Calu3 (cell line): ENCODE data around the gene KLHDC10. TPM values are rescaled to one million over a fixed set of nuclear protein-coding genes. Genes with fewer than 3 reads are reported as not detected.
"Not testable (repeated sequence)": the region's sequence is repeated elsewhere in the genome, so short reads cannot be mapped to it uniquely, and the experiment has no call there.

Source experiments
- BruUV-seq: library from RNA; stranded (reverse); fragments of 400-500 nt; replicated peaks from 2 replicates; lab custom pipeline; 2021; lab: Mats Ljungman, UMichigan
- CTCF ChIA-PET: fragments of 300-600 bp; sonication (Branson Sonifier 250); formaldehyde crosslinking; loops from one replicate; lab custom pipeline; 2022; ENCODE audit warnings: antibody characterized with exemption; lab: Charles Lee
- DNase-seq: peaks from one replicate; pipeline ENCODE4 v3.0.0; 2022
- H3K27ac Mint-ChIP-seq: one replicate; pipeline ENCODE4 v1.8.0; 2022; ENCODE audit warnings: mixed read lengths; ENCODE audit not compliant: unreplicated experiment
- H3K27me3 Mint-ChIP-seq: one replicate; pipeline ENCODE4 v1.8.0; 2022; ENCODE audit warnings: mixed read lengths; ENCODE audit not compliant: unreplicated experiment
- H3K36me3 Mint-ChIP-seq: one replicate; pipeline ENCODE4 v1.8.0; 2022; ENCODE audit warnings: mild to moderate bottlenecking, moderate library complexity, mixed read lengths; ENCODE audit not compliant: insufficient read depth, unreplicated experiment
- H3K4me1 Mint-ChIP-seq: one replicate; pipeline ENCODE4 v1.8.0; 2022; ENCODE audit warnings: mild to moderate bottlenecking, low read depth, mixed read lengths; ENCODE audit not compliant: unreplicated experiment
- H3K4me3 Mint-ChIP-seq: one replicate; pipeline ENCODE4 v1.8.0; 2022; ENCODE audit warnings: mild to moderate bottlenecking, low read depth, moderate library complexity, mixed read lengths; ENCODE audit not compliant: unreplicated experiment
- H3K9me3 Mint-ChIP-seq: one replicate; pipeline ENCODE4 v1.8.0; 2022; ENCODE audit warnings: low read depth, mixed read lengths; ENCODE audit not compliant: unreplicated experiment
- intact Hi-C: fragments of 100-400 bp; cut with micrococcal nuclease; formaldehyde crosslinking; loops from one replicate; pipeline ENCODE4 v1.10.0; 2022; ENCODE audit not compliant: unreplicated experiment
- total RNA-seq: library from RNA; stranded (reverse); gene quantifications from 2 replicates; pipeline ENCODE4 v1.2.3, GENCODE V29; 2022
- TF ChIP-seq, protein P1 (sequence below): fragments of 200-600 bp; IDR thresholded peaks from one replicate; pipeline ENCODE4 v1.8.0; 2022; ENCODE audit warnings: antibody characterized with exemption; ENCODE audit not compliant: unreplicated experiment

The KLHDC10 gene
- total RNA-seq, 1 experiment from 2014 or later, result 35.3 TPM

- no TSS peak for BruUV-seq
- peaks cover 4% of the 10 kb centered on the region for H3K36me3 Mint-ChIP-seq
- peaks cover 29% of the 10 kb centered on the region for H3K4me1 Mint-ChIP-seq
- DNase-seq, result no peak
- intact Hi-C loops, result no loop called here
- TF ChIP-seq, protein P1, sequence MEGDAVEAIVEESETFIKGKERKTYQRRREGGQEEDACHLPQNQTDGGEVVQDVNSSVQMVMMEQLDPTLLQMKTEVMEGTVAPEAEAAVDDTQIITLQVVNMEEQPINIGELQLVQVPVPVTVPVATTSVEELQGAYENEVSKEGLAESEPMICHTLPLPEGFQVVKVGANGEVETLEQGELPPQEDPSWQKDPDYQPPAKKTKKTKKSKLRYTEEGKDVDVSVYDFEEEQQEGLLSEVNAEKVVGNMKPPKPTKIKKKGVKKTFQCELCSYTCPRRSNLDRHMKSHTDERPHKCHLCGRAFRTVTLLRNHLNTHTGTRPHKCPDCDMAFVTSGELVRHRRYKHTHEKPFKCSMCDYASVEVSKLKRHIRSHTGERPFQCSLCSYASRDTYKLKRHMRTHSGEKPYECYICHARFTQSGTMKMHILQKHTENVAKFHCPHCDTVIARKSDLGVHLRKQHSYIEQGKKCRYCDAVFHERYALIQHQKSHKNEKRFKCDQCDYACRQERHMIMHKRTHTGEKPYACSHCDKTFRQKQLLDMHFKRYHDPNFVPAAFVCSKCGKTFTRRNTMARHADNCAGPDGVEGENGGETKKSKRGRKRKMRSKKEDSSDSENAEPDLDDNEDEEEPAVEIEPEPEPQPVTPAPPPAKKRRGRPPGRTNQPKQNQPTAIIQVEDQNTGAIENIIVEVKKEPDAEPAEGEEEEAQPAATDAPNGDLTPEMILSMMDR, result no peak
- H3K27ac Mint-ChIP-seq, result no peak overlapping the region
- no peaks in the 10 kb centered on the region for H3K9me3 Mint-ChIP-seq
- CTCF ChIA-PET, result interaction anchor here (0.6 to 1.7 kb wide), 4 partner anchors 12 to 623 kb away, joined by 3 to 10 read pairs (median 3); partner anchors contain the start of gene CPA4
- H3K27me3 Mint-ChIP-seq, result no peaks in the 10 kb centered on the region
- H3K4me3 Mint-ChIP-seq, result no peak overlapping the region
Observed at GRCh38 chr7:130084037-130084875, 13.9 kb downstream of the KLHDC10 start.

DNA sequence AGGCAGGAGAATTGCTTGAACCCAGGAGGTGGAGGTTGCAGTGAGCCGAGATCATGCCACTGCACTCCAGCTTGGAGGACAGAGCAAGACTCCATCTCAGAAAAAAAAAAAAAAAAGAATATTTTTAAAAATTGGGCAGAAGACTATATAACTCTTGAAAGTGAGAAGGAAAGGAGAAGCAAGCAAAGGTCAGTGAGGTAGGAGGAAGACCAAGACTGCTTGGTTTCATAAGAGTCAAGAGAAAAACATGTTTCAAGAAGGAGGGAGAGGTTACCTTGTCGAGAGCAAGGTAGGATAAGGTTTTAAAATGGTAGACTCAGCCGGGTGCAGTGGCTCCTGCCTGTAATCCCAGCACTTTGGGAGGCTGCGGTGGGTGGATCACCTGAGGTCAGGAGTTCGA lies 14.9 kb downstream of the KLHDC10 start:
- H3K9me3 Mint-ChIP-seq, H3K27me3 Mint-ChIP-seq, intact Hi-C loops, H3K36me3 Mint-ChIP-seq, H3K27ac Mint-ChIP-seq, DNase-seq, H3K4me3 Mint-ChIP-seq, BruUV-seq: not testable (repeated sequence)
- peaks cover 29% of the 10 kb centered on the region for H3K4me1 Mint-ChIP-seq
- CTCF ChIA-PET, result interaction anchor here (0.7 to 1.7 kb wide), 2 partner anchors 13 to 622 kb away, joined by 3 to 10 read pairs; no protein-coding TSS in a partner anchor

DNA sequence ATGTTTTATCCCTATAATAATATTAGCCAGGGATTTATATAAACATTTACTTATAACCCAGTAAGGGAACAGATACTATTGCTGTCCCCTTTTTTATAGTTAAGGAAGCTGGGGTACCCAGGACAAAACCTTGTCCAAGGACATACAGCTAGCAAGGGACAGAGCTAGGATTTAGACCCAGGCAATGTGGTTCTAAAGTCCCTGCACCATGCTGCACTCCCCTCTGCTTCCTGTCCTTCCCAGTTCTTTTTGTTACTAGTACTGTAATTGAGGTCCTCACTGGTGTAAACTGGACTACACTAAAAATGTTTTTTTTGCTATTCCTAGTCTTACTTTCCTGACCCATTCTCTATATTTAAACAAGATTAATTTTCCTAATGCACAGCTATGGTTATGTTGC lies 16.6 kb downstream of the KLHDC10 start:
- CTCF ChIA-PET, result no interaction called here
- Mint-ChIP-seq H3K27me3 (no peaks in the 10 kb centered on the region), H3K9me3 (no peaks in the 10 kb centered on the region), H3K36me3 (peaks cover 4% of the 10 kb centered on the region), H3K4me1 (peaks cover 28% of the 10 kb centered on the region), H3K27ac (no peak overlapping the region), H3K4me3 (no peak overlapping the region)
- intact Hi-C loops, result no loop called here
- DNase-seq, result no peak
- no TSS peak for BruUV-seq
- TF ChIP-seq, protein P1, result no peak

GRCh38 chr7:130087364-130087763 lies 17.0 kb downstream of the KLHDC10 start:
- no peak for DNase-seq
- peaks cover 24% of the 10 kb centered on the region for H3K4me1 Mint-ChIP-seq
- intact Hi-C loops, result no loop called here
- CTCF ChIA-PET, result no interaction called here
- H3K27ac Mint-ChIP-seq, result no peak overlapping the region
- H3K9me3 Mint-ChIP-seq, result no peaks in the 10 kb centered on the region
- no TSS peak for BruUV-seq
- H3K27me3 Mint-ChIP-seq, result no peaks in the 10 kb centered on the region
- no peak overlapping the region for H3K4me3 Mint-ChIP-seq
- TF ChIP-seq, protein P1, result no peak
- peaks cover 4% of the 10 kb centered on the region for H3K36me3 Mint-ChIP-seq
